H1 (cell line): ENCODE results near the gene LINC01488.

Source experiments
- CBX5 ChIP-seq: fragments of 300-800, 300-1000 bp; sonication (generic); IDR thresholded peaks from 2 replicates; pipeline ENCODE4 v1.7.1; 2016; ENCODE audit warnings: antibody characterized with exemption, low read length, low read depth
- CEBPB ChIP-seq: IDR thresholded peaks from 2 replicates; pipeline ENCODE4 v1.6.1; 2012; ENCODE audit warnings: low read depth, low read length
- CREB1 ChIP-seq: IDR thresholded peaks from 2 replicates; pipeline ENCODE4 v1.6.1; 2012; ENCODE audit warnings: inconsistent platforms
- CTCF ChIP-seq, 3 experiments: IDR thresholded peaks; 1 replicate in 2 of 3; 2 replicates in 1 of 3; pipeline versions ENCODE4 v1.5.1 to v1.6.1; 2011; ENCODE audit warnings: low read length in 3 of 3, mild to moderate bottlenecking in 3 of 3, inconsistent platforms in 2 of 3, low read depth in 1 of 3, moderate library complexity in 1 of 3; ENCODE audit not compliant: insufficient read depth in 1 of 3; ENCODE audit errors: control extremely low read depth in 1 of 3
- EP300 ChIP-seq, 2 experiments: IDR thresholded peaks; 1 replicate in 1 of 2; 2 replicates in 1 of 2; pipeline ENCODE4 v1.6.1; 2011 to 2012; ENCODE audit warnings: low read depth in 2 of 2, low read length in 2 of 2, mild to moderate bottlenecking in 2 of 2, borderline replicate concordance in 1 of 2, inconsistent platforms in 1 of 2, moderate library complexity in 1 of 2
- EZH2 ChIP-seq: fragments of 200-600 bp; sonication (generic); IDR thresholded peaks from 2 replicates; pipeline ENCODE4 v1.7.1; 2012; ENCODE audit warnings: low read depth, mild to moderate bottlenecking, moderate library complexity, low read length, inconsistent platforms; ENCODE audit not compliant: severe bottlenecking
- GTF2F1 ChIP-seq: IDR thresholded peaks from 2 replicates; pipeline ENCODE4 v1.6.1; 2012; ENCODE audit warnings: low read depth, low read length, improper control_type of control experiment, borderline replicate concordance
- HDAC2 ChIP-seq, 2 experiments: fragments of 300-600 bp in 1 of 2; sonication (generic) in 1 of 2; IDR thresholded peaks; 2 replicates each; pipeline ENCODE4 v1.6.1; 2011 to 2012; ENCODE audit warnings: low read depth in 2 of 2, low read length in 2 of 2, mild to moderate bottlenecking in 2 of 2, moderate library complexity in 2 of 2, borderline replicate concordance in 1 of 2, inconsistent platforms in 1 of 2
- POLR2A ChIP-seq, 2 experiments: IDR thresholded peaks; 1 replicate in 1 of 2; 2 replicates in 1 of 2; pipeline ENCODE4 v1.6.1; 2011; ENCODE audit warnings: low read depth in 2 of 2, low read length in 2 of 2, mild to moderate bottlenecking in 2 of 2; ENCODE audit errors: control extremely low read depth in 1 of 2
- POLR2AphosphoS5 ChIP-seq: IDR thresholded peaks from 2 replicates; pipeline ENCODE4 v1.6.1; 2011; ENCODE audit warnings: low read depth, low read length
- SAP30 ChIP-seq: fragments of 300-600 bp; sonication (generic); IDR thresholded peaks from 2 replicates; pipeline ENCODE4 v1.7.1; 2012; ENCODE audit warnings: low read length, moderate library complexity, mild to moderate bottlenecking, inconsistent platforms; ENCODE audit not compliant: insufficient read depth, insufficient replicate concordance
- SIRT6 ChIP-seq: IDR thresholded peaks from one replicate; pipeline ENCODE4 v1.7.1; 2012; ENCODE audit warnings: low read length, inconsistent platforms
- SP4 ChIP-seq: IDR thresholded peaks from 2 replicates; pipeline ENCODE4 v1.6.1; 2012; ENCODE audit warnings: low read length, inconsistent platforms

GRCh38 chr11:69537855-69538640, 56.6 kb downstream of the LINC01488 start:
- TF ChIP-seq CREB1 (no peak), CTCF (IDR thresholded peaks at IDR 0.05; ENCODE audit: control extremely low read depth in 1 of 3, insufficient read depth in 1 of 3, low read depth in 1 of 3, low read length in 3 of 3) (no peak), EZH2 (no peak), SAP30 (no peak), SP4 (no peak), POLR2A (IDR thresholded peaks at IDR 0.05; ENCODE audit: control extremely low read depth in 1 of 2, low read depth in 2 of 2, low read length in 2 of 2) (no peak), POLR2AphosphoS5 (no peak), EP300 (IDR thresholded peaks at IDR 0.05; ENCODE audit: borderline replicate concordance in 1 of 2, low read depth in 2 of 2, low read length in 2 of 2) (no peak), CBX5 (no peak), HDAC2 (IDR thresholded peaks at IDR 0.05; ENCODE audit: borderline replicate concordance in 1 of 2, low read depth in 2 of 2, low read length in 2 of 2) (no peak), CEBPB (no peak), GTF2F1 (no peak), SIRT6 (no peak)
